HG03139 (cell line): ENCODE measurements around the gene FXYD1.

ENCODE experiments used
- ATAC-seq: cut with Tn5 transposase; IDR thresholded peaks from one replicate; pipeline ENCODE4 v1.9.1; 2021; ENCODE audit not compliant: unreplicated experiment

Gene FXYD1

GRCh38 chr19:35160629-35161433 is 22.2 kb downstream of the FXYD1 start:
- ATAC-seq: no peak

DNA sequence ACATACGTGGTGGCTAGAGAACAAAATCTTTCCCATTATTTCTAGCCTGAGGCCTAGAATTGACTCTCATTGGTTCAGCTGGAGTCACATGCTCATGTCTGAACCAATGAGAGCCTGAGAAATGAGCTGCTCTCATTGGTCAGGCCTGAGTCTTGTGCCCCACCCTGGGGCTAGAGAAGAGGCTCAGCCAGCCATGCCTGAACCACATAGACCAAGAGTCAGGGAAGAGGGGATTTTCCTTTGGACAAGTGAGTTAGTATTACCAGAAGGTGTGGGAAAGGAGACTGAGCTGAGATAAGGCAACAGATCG is 22.8 kb downstream of the FXYD1 start:
- ATAC-seq: no peak

GRCh38 chr19:35162471-35163326 is 24.1 kb downstream of the FXYD1 start:
- ATAC-seq: no peak

GRCh38 chr19:35164418-35164817 is 25.8 kb downstream of the FXYD1 start:
- no peak for ATAC-seq

GRCh38 chr19:35165200-35166058 is 26.8 kb downstream of the FXYD1 start:
- ATAC-seq: no peak

GRCh38 chr19:35166100-35167063 is 27.8 kb downstream of the FXYD1 start:
- ATAC-seq: no peak

GRCh38 chr19:35167251-35168119 is 28.9 kb downstream of the FXYD1 start:
- no peak for ATAC-seq

GRCh38 chr19:35168196-35168595 is 29.6 kb downstream of the FXYD1 start:
- ATAC-seq: no peak

GRCh38 chr19:35169221-35169995 is 30.8 kb downstream of the FXYD1 start:
- ATAC-seq: no peak

GRCh38 chr19:35170359-35171061 is 31.9 kb downstream of the FXYD1 start:
- no peak for ATAC-seq

GRCh38 chr19:35171730-35172129 is 33.1 kb downstream of the FXYD1 start:
- no peak for ATAC-seq

GRCh38 chr19:35174226-35174625 is 35.6 kb downstream of the FXYD1 start:
- ATAC-seq: no peak

DNA sequence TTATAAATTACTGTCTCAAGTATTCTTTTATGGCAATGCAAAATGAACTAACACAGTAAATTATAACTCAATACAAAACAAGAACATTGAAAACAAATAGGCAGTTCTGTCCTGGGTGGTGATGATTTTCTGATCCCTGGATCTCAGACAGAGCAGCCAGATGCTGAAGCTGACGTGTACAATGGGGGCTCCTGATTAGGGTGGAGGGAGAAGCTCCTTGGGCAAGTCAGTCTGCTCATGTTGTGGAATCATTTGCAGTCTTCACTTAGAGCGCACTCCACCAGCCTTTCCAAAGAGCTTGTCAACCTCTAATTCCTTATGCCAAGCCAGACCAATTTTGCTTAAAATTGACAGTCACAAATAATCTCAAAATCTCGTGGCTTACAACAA is 37.6 kb downstream of the FXYD1 start:
- no peak for ATAC-seq

DNA sequence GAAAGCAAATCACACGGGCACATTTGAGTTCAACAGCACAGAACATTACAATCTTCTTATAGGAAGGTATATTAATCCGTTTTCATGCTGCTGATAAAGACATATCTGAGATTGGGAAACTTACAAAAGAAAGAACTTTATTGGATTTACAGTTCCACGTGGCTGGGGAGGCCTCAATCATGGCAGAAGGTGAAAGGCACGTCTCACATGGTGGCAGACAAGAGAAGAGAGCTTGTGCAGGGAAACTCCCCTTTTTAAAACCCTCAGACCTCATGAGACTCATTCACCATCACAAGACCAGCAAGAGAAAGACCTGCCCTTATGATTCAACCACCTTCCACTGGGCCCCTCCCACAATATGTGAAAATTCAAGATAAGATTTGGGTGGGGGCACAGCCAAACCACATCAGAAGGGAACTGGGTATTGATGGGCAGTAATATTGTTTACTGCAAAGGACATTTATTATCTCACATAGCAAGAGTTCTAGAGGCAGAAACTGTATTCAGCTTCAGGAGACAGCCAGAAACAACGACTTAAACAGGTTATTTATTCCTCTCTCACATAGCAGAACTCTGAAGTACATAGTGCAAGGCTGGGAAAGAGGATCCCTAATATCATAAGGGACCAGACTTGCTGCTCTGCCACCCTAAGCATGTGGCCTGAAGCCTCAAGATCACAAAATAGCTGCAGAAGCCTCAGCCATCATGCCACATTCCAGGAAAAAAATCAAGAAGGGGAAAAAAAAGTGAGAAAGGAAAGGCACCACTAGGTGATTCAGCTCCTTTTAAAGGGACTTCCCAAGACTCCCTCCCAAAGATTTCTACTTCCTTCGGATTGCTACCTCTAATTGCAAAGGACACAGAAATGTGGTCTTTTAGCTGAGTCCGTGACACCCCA is 39.0 kb downstream of the FXYD1 start:
- ATAC-seq: no peak

GRCh38 chr19:35178701-35179100 is 40.1 kb downstream of the FXYD1 start:
- ATAC-seq: no peak

DNA sequence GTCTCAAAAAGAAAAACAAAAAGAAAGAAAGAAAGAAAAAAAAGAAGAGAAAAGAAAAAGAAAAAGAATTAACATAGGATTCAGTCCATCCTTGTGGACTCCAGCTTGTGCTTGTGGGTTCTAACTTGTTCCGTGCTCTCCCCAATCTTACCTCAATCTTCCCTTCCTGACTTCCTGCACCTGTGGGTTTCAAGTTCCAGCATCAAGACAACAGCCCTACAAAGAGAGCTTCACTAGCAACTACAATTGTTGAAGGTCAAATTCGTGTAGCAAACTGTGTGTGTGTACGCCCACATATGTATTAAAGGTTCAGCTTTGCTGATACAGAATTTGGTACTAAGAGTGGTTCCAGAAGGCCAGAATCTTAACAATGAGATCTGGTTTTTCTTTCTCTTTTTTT is 41.2 kb downstream of the FXYD1 start:
- no peak for ATAC-seq

GRCh38 chr19:35181387-35181786 is 42.8 kb downstream of the FXYD1 start:
- no peak for ATAC-seq
